Lower leg skin (tissue), 4 donors: ENCODE data around the gene KLHL14. TPM values are rescaled to one million over a fixed set of nuclear protein-coding genes. Genes with fewer than 3 reads are reported as not detected.

Experiments used
- DNase-seq, 2 donors: peaks; one replicate each; pipeline ENCODE4 v3.0.0-alpha.2; 2019; ENCODE audit warnings: low spot score in 2 of 2
- H3K4me3 ChIP-seq: fragments of 200-600 bp; sonication (generic); 2 replicates; pipeline ENCODE4 v1.5.1; 2017; ENCODE audit warnings: mild to moderate bottlenecking, low read depth; ENCODE audit not compliant: poor library complexity, severe bottlenecking
- POLR2A ChIP-seq, 2 donors: fragments of 450-650 bp; IDR thresholded peaks; one replicate each; pipeline ENCODE4 v1.6.1; 2016 to 2017; ENCODE audit warnings: antibody characterized with exemption in 2 of 2, mild to moderate bottlenecking in 1 of 2, moderate library complexity in 1 of 2
- WGBS, 2 donors: methylation state at CpG; one replicate each; pipeline ENCODE4 v1.1.5; 2018; 5-methylcytosine and 5-hydroxymethylcytosine counted together
- intact Hi-C: fragments of 100-400 bp; cut with DNase I; formaldehyde crosslinking; loops from one replicate; pipeline ENCODE4 v1.15.0; 2023; ENCODE audit warnings: low total_unique reads
- total RNA-seq, 4 donors: library from RNA; depleted of rRNA; stranded (reverse); fragments of >200 nt; gene quantifications; one replicate each; pipeline ENCODE4 v1.1.0, GENCODE V29; 2016
- TF ChIP-seq, protein P1 (sequence below), 3 donors: fragments of 450-650 bp; IDR thresholded peaks; one replicate each; pipeline ENCODE4 v1.5.1; 2016; ENCODE audit warnings: antibody characterized with exemption in 3 of 3, mild to moderate bottlenecking in 3 of 3, moderate library complexity in 2 of 3

KLHL14 gene
- total RNA-seq, 4 donors from 2014 or later = not detected

DNA sequence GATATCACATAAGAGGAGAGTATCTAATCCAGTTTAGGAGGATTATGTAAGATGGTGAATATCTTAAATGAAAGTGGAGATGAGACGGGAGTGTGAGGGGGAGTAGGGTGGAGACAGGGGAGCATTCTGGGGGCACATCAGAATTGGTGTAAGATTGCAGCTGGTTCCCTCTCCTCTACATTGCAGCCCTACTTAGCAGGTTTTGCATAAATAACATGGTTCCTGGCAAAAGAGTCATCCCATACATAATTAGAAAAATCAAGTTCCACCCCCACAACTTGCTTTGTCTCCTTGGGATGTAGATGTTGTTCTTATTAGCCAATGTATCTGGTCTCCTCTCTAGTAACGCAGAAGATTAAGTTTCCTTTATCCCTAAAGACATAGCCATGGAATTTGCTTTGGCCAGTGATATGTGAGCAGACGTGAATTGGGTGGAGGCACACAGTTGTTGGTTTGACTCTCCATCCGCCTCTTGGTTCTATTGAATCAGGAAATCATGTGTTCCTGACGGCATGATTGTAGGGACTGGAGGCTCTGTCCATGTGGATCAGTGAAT lies 137.9 kb downstream of the KLHL14 start:
- 72 to 74% methylated on average over 5 of the region's 5 CpGs for WGBS, 2 donors
- TF ChIP-seq POLR2A (IDR thresholded peaks at IDR 0.05) = no peak
- intact Hi-C loops = no loop called here
- DNase-seq = no peak
- H3K4me3 ChIP-seq = no peak overlapping the region

DNA sequence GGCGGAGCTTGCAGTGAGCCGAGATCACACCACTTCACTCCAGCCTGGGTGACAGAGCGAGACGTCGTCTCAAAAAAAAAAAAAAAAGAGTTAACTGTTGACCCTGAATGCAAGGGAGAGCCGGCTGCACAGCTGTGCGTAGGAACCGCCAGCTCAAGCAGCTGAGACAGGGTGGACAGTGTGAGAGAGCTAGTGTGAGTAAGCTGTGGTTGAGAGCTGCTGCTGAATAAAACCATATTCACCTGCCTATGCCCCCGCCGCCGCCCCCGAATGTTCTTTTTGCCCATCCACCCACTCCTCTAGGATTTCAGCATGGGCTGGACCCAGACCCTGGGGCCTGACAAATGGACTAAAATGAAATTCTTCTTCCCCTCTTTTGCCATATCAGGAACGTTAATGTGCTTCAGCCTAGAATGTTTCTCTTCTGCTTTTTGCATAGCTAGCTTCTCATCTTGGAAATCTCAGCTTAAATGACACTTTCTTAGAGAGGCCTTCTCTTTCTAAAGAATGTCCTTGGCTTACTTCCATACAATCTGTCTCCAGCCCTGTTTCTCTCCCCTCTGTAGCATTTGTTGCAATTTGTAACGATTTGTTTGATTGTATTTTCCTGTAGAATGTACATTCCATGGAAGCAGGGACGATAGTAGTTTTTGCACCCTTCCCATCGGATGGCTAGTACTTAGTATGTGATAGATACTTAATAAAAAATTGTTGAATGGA lies 142.7 kb downstream of the KLHL14 start:
- H3K4me3 ChIP-seq = no peak overlapping the region
- no peak for DNase-seq
- intact Hi-C loops = no loop called here
- WGBS, 2 donors = 82 to 83% methylated on average over 16 of the region's 16 CpGs
- no peak for TF ChIP-seq POLR2A (IDR thresholded peaks at IDR 0.05)
- TF ChIP-seq, protein P1, sequence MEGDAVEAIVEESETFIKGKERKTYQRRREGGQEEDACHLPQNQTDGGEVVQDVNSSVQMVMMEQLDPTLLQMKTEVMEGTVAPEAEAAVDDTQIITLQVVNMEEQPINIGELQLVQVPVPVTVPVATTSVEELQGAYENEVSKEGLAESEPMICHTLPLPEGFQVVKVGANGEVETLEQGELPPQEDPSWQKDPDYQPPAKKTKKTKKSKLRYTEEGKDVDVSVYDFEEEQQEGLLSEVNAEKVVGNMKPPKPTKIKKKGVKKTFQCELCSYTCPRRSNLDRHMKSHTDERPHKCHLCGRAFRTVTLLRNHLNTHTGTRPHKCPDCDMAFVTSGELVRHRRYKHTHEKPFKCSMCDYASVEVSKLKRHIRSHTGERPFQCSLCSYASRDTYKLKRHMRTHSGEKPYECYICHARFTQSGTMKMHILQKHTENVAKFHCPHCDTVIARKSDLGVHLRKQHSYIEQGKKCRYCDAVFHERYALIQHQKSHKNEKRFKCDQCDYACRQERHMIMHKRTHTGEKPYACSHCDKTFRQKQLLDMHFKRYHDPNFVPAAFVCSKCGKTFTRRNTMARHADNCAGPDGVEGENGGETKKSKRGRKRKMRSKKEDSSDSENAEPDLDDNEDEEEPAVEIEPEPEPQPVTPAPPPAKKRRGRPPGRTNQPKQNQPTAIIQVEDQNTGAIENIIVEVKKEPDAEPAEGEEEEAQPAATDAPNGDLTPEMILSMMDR (IDR thresholded peaks at IDR 0.05) = no peak

DNA sequence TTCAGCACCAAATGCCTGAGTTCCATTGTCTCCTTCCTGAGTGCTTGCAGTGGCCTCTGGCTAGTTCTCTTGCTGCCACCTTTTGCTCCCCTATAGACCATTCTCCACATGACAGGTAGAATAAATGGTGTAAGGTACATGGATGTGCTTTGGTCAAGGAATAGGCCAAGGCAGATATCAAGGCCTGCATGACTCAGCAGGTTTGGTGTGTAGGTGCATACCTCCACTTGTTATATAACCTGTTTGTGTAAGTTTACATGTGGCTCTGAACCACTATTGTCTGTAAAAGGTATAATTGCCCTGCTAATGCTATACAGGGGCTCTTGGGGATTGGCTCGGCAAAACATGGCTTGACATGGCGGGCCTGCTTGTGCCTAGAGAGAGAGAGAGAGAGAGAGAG lies 143.5 kb downstream of the KLHL14 start:
- WGBS, 2 donors = 95 to 96% methylated on average over 2 of the region's 2 CpGs
- TF ChIP-seq, protein P1 (IDR thresholded peaks at IDR 0.05) = no peak
- TF ChIP-seq POLR2A (IDR thresholded peaks at IDR 0.05) = no peak
- intact Hi-C loops = no loop called here
- DNase-seq = no peak
- H3K4me3 ChIP-seq = no peak overlapping the region

DNA sequence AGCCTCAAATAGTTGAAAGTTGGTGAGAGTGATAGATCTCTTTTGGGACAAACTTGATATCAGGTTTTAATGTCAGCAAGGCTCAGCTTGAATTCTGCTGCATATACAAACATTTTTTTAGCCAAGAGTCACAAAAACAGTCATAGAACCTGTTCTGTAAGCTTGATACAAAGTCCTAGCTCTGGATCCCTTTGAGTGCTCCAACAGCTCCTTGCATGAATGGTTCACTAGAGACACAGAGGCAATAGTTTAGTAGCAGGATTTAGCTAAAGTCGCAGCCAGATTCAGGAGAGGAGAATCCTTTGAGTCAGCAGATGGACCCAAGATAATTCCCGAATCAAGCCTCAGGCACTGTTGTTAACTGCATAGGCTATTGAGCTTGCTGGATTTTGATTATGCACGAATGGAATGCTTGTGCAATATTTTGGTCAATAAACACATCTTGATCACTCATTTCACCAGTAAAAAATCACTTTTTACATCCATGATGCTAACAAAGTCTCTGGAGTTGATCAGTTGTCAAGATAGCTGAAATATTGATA lies 148.6 kb downstream of the KLHL14 start:
- intact Hi-C loops = no loop called here
- H3K4me3 ChIP-seq = no peak overlapping the region
- WGBS, 2 donors = 46 to 63% methylated on average over 3 of the region's 3 CpGs
- TF ChIP-seq, protein P1 (IDR thresholded peaks at IDR 0.05) = no peak
- no peak for TF ChIP-seq POLR2A (IDR thresholded peaks at IDR 0.05)
- no peak for DNase-seq

DNA sequence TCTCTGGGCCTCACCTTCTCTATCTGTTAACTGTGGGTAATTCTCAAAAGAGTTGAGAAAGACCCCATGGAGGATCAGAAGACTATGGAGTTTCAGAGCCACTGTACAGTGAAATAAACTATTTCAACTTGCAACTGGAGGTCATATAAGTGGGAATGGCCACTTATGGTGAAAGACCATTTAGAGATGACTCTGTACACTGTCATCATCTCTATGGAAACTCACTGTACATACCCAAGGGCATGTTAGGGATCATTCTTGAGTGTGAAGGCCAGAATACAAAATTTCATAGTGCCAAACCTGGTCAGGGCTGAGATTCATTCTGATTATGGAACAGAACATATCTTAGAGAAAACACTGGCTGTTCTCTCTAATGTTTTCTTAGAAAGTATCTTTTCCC lies 149.3 kb downstream of the KLHL14 start:
- intact Hi-C loops = no loop called here
- TF ChIP-seq, protein P1 (IDR thresholded peaks at IDR 0.05) = no peak
- no peak for DNase-seq
- H3K4me3 ChIP-seq = no peak overlapping the region
